ENCODE data around the gene TMEM130. TPM values are rescaled to one million over a fixed set of nuclear protein-coding genes. Genes with fewer than 3 reads are reported as not detected.

Gene TMEM130
- total RNA-seq, 6 donors from 2014 or later: 0.30 to 10.2 (median 2.7) TPM

GRCh38 chr7:98884416-98884815 is 14.6 kb upstream of the TMEM130 start:
- Histone ChIP-seq H3K4me1 (peaks cover 6 to 12% (median 7%) of the 10 kb centered on the region in 4 donors), H3K9me3 (no peaks in the 10 kb centered on the region), H3K36me3 (peaks cover 13 to 68% (median 47%) of the 10 kb centered on the region in 4 donors), H3K27ac (no peak overlapping the region), H3K27me3 (no peaks in the 10 kb centered on the region), H3K4me3 (no peak overlapping the region)
- ATAC-seq (ENCODE audit: low FRiP score in 2 of 2) (no peak), DNase-seq (no peak)
- WGBS, 2 donors: 96% methylated on average over 3 to 4 of the region's 4 CpGs
- no peak for TF ChIP-seq POLR2AphosphoS5 (IDR thresholded peaks at IDR 0.05)
- TF ChIP-seq CTCF (IDR thresholded peaks at IDR 0.05): no peak
- TF ChIP-seq POLR2A (IDR thresholded peaks at IDR 0.05): no peak
- no peak for TF ChIP-seq EP300 (IDR thresholded peaks at IDR 0.05)

GRCh38 chr7:98881561-98882315 is 11.9 kb upstream of the TMEM130 start:
- TF ChIP-seq CTCF (IDR thresholded peaks at IDR 0.05): no peak
- TF ChIP-seq POLR2AphosphoS5 (IDR thresholded peaks at IDR 0.05): no peak
- TF ChIP-seq POLR2A (IDR thresholded peaks at IDR 0.05): no peak
- no peak for TF ChIP-seq EP300 (IDR thresholded peaks at IDR 0.05)
- 88 to 90% methylated on average over 9 of the region's 9 CpGs for WGBS, 2 donors
- Histone ChIP-seq H3K27me3 (no peaks in the 10 kb centered on the region), H3K4me3 (no peak overlapping the region), H3K9me3 (no peaks in the 10 kb centered on the region), H3K36me3 (peaks cover 11 to 50% (median 35%) of the 10 kb centered on the region in 4 donors), H3K27ac (no peak overlapping the region), H3K4me1 (peaks cover 13 to 25% (median 15%) of the 10 kb centered on the region in 4 donors)
- no peak for DNase-seq
- no peak for ATAC-seq (ENCODE audit: low FRiP score in 2 of 2)

- H3K27me3 ChIP-seq: no peaks in the 10 kb centered on the region
- H3K4me1 ChIP-seq: peaks cover 13 to 25% (median 15%) of the 10 kb centered on the region in 4 donors
- ATAC-seq (ENCODE audit: low FRiP score in 2 of 2) (no peak), DNase-seq (no peak)
- WGBS, 2 donors: 90 to 97% methylated on average over 8 of the region's 8 CpGs
- no peak overlapping the region for H3K27ac ChIP-seq
- no peaks in the 10 kb centered on the region for H3K9me3 ChIP-seq
- peaks cover 11 to 45% (median 32%) of the 10 kb centered on the region in 4 donors for H3K36me3 ChIP-seq
- no peak for TF ChIP-seq EP300 (IDR thresholded peaks at IDR 0.05)
- TF ChIP-seq POLR2AphosphoS5 (IDR thresholded peaks at IDR 0.05): no peak
- no peak for TF ChIP-seq CTCF (IDR thresholded peaks at IDR 0.05)
- TF ChIP-seq POLR2A (IDR thresholded peaks at IDR 0.05): no peak
- H3K4me3 ChIP-seq: no peak overlapping the region
Observed at GRCh38 chr7:98880485-98880884, 10.7 kb upstream of the TMEM130 start.

- no peak for DNase-seq
- peak overlapping the region in 3 of 4 donors; percentile 95 to 99 (median 98) for H3K27ac ChIP-seq
Observed at GRCh38 chr7:98879979-98880315, 10.1 kb upstream of the TMEM130 start.

More at GRCh38 chr7:98879979-98880315, 10.1 kb upstream of the TMEM130 start:
- Histone ChIP-seq H3K4me3 (peak overlapping the region in 3 of 4 donors; percentile 90 to 100 (median 99)), H3K27me3 (no peaks in the 10 kb centered on the region), H3K36me3 (peaks cover 10 to 42% (median 29%) of the 10 kb centered on the region in 4 donors), H3K4me1 (peaks cover 13 to 25% (median 15%) of the 10 kb centered on the region in 4 donors), H3K9me3 (no peaks in the 10 kb centered on the region)
- no peak for ATAC-seq (ENCODE audit: low FRiP score in 2 of 2)
- 42 to 60% methylated on average over 9 of the region's 9 CpGs for WGBS, 2 donors
- no peak for TF ChIP-seq CTCF (IDR thresholded peaks at IDR 0.05)
- TF ChIP-seq EP300 (IDR thresholded peaks at IDR 0.05): no peak
- no peak for TF ChIP-seq POLR2AphosphoS5 (IDR thresholded peaks at IDR 0.05)
- no peak for TF ChIP-seq POLR2A (IDR thresholded peaks at IDR 0.05)

Measured in upper lobe of left lung (tissue), 6 donors.